K562 (cell line): ENCODE results near the gene EMID1. TPM values are rescaled to one million over a fixed set of nuclear protein-coding genes. Genes with fewer than 3 reads are reported as not detected.

Source experiments
- HDAC3 ChIP-seq: fragments of 450-650 bp; IDR thresholded peaks from 2 replicates; pipeline ENCODE4 v1.6.1; 2018; ENCODE audit warnings: borderline replicate concordance, mild to moderate bottlenecking, moderate library complexity; ENCODE audit not compliant: partially characterized antibody
- ZNF407 ChIP-seq: fragments of 450-650 bp; IDR thresholded peaks from 2 replicates; pipeline ENCODE4 v1.6.1; 2016; ENCODE audit warnings: low read depth
- polyA plus RNA-seq, 8 experiments: library from polyadenylated mRNA; depleted of rRNA in 4 of 8; stranded (reverse) in 5 of 8; unstranded in 3 of 8; fragments of >200 nt; fragmentation: Nextera tagmentation in 2 of 8; fragmentation: Illumina TruSeq in 1 of 8; extraction: Ambion mirVana in 2 of 8; extraction: Trizol in 1 of 8; gene quantifications; 2 replicates each; pipeline versions ENCODE4 v1.2.1 to v1.2.3, GENCODE V29; 2011 to 2014; ENCODE audit warnings: inconsistent platforms in 1 of 8, missing spikeins in 1 of 8
- total RNA-seq, 7 experiments: library from RNA; depleted of rRNA in 6 of 7; stranded (reverse); fragments of >200 nt in 6 of 7; fragmentation: Illumina TruSeq in 2 of 7; extraction: Trizol in 2 of 7; gene quantifications; 2 replicates each; pipeline versions ENCODE4 v1.2.1 to v1.2.3, GENCODE V29; 2011 to 2021; ENCODE audit warnings: low replicate concordance in 1 of 7

Gene EMID1
- total and polyA plus RNA-seq, 9 of the 15 experiments (the other 6 are each of a cell fraction or from before 2014, with no cell fraction given): 0.15 to 7.2 (median 2.7) TPM

GRCh38 chr22:29203488-29204454, 1.9 kb upstream of the EMID1 start (continued):
- TF ChIP-seq ZNF407: no peak
- TF ChIP-seq HDAC3: no peak
